HepG2 (cell line): Measurements from ENCODE around the gene PLIN5. TPM values are rescaled to one million over a fixed set of nuclear protein-coding genes. Genes with fewer than 3 reads are reported as not detected.

Experiments
- AGO2 ChIP-seq: fragments of 200-400 bp; formaldehyde crosslinking; optimal IDR thresholded peaks from 2 replicates; pipeline ENCODE3; 2017; ENCODE audit warnings: mild to moderate bottlenecking, low read depth, low read length, moderate library complexity
- CBX1 ChIP-seq: IDR thresholded peaks from one replicate; pipeline ENCODE4 v1.6.1; 2016; ENCODE audit warnings: antibody characterized with exemption, low read depth
- CBX5 ChIP-seq: sonication (generic); formaldehyde crosslinking; IDR thresholded peaks from 2 replicates; pipeline ENCODE4 v1.4.0; 2020; ENCODE audit warnings: missing genetic modification reagents, borderline replicate concordance
- KAT2B ChIP-seq: fragments of 150-350 bp; IDR thresholded peaks from 2 replicates; pipeline ENCODE4 v1.6.1; 2014; ENCODE audit warnings: low read depth, low read length, borderline replicate concordance
- KAT8 ChIP-seq: IDR thresholded peaks from 2 replicates; pipeline ENCODE4 v1.6.1; 2016; ENCODE audit warnings: missing genetic modification reagents, missing compliant biosample characterization
- NCOA1 ChIP-seq: sonication (generic); formaldehyde crosslinking; IDR thresholded peaks from 2 replicates; pipeline ENCODE4 v1.9.0; 2021; ENCODE audit warnings: missing genetic modification reagents
- NR3C1 ChIP-seq: sonication (generic); formaldehyde crosslinking; IDR thresholded peaks from 2 replicates; pipeline ENCODE4 v1.4.0; 2020; ENCODE audit warnings: missing genetic modification reagents
- NRL ChIP-seq: sonication (generic); formaldehyde crosslinking; IDR thresholded peaks from 2 replicates; pipeline ENCODE4 v1.5.0; 2020; ENCODE audit warnings: missing genetic modification reagents, mild to moderate bottlenecking, moderate library complexity, borderline replicate concordance
- YEATS4 ChIP-seq: sonication (generic); formaldehyde crosslinking; IDR thresholded peaks from 2 replicates; pipeline ENCODE4 v1.4.0; 2020; ENCODE audit warnings: missing genetic modification reagents, borderline replicate concordance
- ZKSCAN8 ChIP-seq: IDR thresholded peaks from 2 replicates; pipeline ENCODE4 v1.6.1; 2016; ENCODE audit warnings: borderline replicate concordance, missing genetic modification reagents, missing compliant biosample characterization
- ZNF292 ChIP-seq: sonication (generic); formaldehyde crosslinking; IDR thresholded peaks from 2 replicates; pipeline ENCODE4 v1.8.1; 2022; ENCODE audit warnings: mild to moderate bottlenecking, low read depth, missing genetic modification reagents, borderline replicate concordance
- ZNF317 ChIP-seq: sonication (generic); formaldehyde crosslinking; IDR thresholded peaks from 2 replicates; pipeline ENCODE4 v1.5.0; 2020; ENCODE audit warnings: mild to moderate bottlenecking, missing genetic modification reagents
- ZNF749 ChIP-seq: sonication (generic); formaldehyde crosslinking; IDR thresholded peaks from 2 replicates; pipeline ENCODE4 v1.8.0; 2022; ENCODE audit warnings: mild to moderate bottlenecking, missing genetic modification reagents, moderate library complexity, borderline replicate concordance
- polyA plus RNA-seq, 8 experiments: library from polyadenylated mRNA; depleted of rRNA in 3 of 8; stranded (reverse) in 7 of 8; unstranded in 1 of 8; fragments of >200 nt; fragmentation: Illumina TruSeq in 4 of 8; extraction: Trizol in 4 of 8; gene quantifications; 2 replicates each; pipeline versions ENCODE4 v1.2.1 to v1.2.3, GENCODE V29; 2011 to 2016; ENCODE audit warnings: low read depth in 4 of 8, missing spikeins in 1 of 8, mixed read lengths in 1 of 8; ENCODE audit not compliant: insufficient read depth in 1 of 8
- total RNA-seq, 5 experiments: library from RNA; depleted of rRNA; stranded (reverse); fragments of >200 nt; fragmentation: Illumina TruSeq; extraction: Trizol; gene quantifications; 2 replicates each; pipeline ENCODE4 v1.2.3, GENCODE V29; 2016; ENCODE audit warnings: low read depth in 1 of 5
- TF ChIP-seq, protein P1 (sequence below): IDR thresholded peaks from 2 replicates; pipeline ENCODE4 v1.6.1; 2012; ENCODE audit warnings: inconsistent platforms
- TF ChIP-seq, protein P2 (sequence below): IDR thresholded peaks from 2 replicates; pipeline ENCODE4 v1.4.0; 2020; ENCODE audit warnings: mild to moderate bottlenecking, missing genetic modification reagents
- TF ChIP-seq, protein P3 (sequence below): sonication (generic); formaldehyde crosslinking; IDR thresholded peaks from 2 replicates; pipeline ENCODE4 v1.5.0; 2020; ENCODE audit warnings: mild to moderate bottlenecking, missing genetic modification reagents, borderline replicate concordance
- TF ChIP-seq, protein P4 (sequence below): sonication (generic); formaldehyde crosslinking; IDR thresholded peaks from 2 replicates; pipeline ENCODE4 v1.5.0; 2020; ENCODE audit warnings: missing genetic modification reagents
- TF ChIP-seq, protein P5 (sequence below): sonication (generic); formaldehyde crosslinking; IDR thresholded peaks from 2 replicates; pipeline ENCODE4 v1.5.0; 2020; ENCODE audit warnings: missing genetic modification reagents, mild to moderate bottlenecking, borderline replicate concordance

The PLIN5 gene
- total and polyA plus RNA-seq, 2 of the 13 experiments (the other 11 are each of a cell fraction or from before 2014, with no cell fraction given), result 1.8 to 4.8 TPM

DNA sequence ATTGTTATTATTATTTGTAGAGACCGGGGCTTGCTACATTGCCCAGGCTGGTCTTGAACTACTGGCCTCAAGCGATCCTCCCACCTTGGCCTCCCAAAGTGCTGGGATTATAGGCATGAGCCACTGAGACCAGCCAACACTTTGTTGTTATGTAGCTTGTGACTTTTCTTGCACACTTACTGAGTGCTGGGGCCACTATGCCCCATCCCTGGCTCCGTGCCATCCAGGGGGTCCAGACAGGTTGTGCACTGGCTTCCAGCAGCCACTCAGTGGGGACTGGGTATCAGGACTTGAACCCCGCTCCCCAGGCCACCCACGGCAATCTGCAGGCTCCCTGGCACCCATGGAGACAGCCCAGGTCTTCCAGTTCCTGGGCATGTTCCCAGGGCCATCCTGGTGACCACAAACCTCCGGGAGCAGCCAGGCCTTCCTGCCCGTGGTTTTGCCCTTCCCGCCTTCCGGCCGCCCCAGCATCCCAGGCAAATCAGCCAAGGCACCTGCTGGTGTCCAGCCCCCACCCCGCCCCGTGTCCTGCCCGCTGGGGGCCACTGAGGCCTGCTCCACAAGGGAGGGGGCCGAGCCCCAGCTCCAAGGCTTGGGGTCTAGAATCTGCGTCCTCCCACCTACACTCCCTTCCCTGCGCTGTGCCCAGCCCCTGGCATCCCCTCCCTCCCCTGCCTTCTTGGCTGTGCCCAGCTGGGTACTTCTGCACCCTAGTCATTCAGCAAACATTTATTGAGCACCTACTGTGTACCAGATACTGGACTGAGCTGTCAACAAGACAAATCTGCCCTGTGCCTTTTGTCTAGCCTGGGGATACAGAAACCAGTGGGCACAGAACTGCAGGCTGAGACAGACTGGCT, 48.2 kb upstream of the PLIN5 start (continued):
- TF ChIP-seq, protein P1, sequence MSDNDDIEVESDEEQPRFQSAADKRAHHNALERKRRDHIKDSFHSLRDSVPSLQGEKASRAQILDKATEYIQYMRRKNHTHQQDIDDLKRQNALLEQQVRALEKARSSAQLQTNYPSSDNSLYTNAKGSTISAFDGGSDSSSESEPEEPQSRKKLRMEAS, result peak; percentile 81
- TF ChIP-seq NR3C1 (no peak), ZNF749 (CRISPR knock-in tag) (no peak), ZKSCAN8 (CRISPR knock-in tag) (peak; percentile 100), NRL (CRISPR knock-in tag) (no peak), YEATS4 (no peak), CBX5 (CRISPR knock-in tag) (0 out of 2 replicates have a peak, but pooled peaks have one; percentile 17), AGO2 (peak; percentile 50), ZNF292 (CRISPR knock-in tag) (peak; percentile 58), KAT8 (peak; percentile 60), NCOA1 (CRISPR knock-in tag) (no peak), CBX1 (peak; percentile 46), KAT2B (no peak), ZNF317 (CRISPR knock-in tag) (no peak)
- TF ChIP-seq, protein P2, sequence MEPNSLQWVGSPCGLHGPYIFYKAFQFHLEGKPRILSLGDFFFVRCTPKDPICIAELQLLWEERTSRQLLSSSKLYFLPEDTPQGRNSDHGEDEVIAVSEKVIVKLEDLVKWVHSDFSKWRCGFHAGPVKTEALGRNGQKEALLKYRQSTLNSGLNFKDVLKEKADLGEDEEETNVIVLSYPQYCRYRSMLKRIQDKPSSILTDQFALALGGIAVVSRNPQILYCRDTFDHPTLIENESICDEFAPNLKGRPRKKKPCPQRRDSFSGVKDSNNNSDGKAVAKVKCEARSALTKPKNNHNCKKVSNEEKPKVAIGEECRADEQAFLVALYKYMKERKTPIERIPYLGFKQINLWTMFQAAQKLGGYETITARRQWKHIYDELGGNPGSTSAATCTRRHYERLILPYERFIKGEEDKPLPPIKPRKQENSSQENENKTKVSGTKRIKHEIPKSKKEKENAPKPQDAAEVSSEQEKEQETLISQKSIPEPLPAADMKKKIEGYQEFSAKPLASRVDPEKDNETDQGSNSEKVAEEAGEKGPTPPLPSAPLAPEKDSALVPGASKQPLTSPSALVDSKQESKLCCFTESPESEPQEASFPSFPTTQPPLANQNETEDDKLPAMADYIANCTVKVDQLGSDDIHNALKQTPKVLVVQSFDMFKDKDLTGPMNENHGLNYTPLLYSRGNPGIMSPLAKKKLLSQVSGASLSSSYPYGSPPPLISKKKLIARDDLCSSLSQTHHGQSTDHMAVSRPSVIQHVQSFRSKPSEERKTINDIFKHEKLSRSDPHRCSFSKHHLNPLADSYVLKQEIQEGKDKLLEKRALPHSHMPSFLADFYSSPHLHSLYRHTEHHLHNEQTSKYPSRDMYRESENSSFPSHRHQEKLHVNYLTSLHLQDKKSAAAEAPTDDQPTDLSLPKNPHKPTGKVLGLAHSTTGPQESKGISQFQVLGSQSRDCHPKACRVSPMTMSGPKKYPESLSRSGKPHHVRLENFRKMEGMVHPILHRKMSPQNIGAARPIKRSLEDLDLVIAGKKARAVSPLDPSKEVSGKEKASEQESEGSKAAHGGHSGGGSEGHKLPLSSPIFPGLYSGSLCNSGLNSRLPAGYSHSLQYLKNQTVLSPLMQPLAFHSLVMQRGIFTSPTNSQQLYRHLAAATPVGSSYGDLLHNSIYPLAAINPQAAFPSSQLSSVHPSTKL (CRISPR knock-in tag), result peak; percentile 28; the same call in 1 of the 2 replicates
- TF ChIP-seq, protein P3, sequence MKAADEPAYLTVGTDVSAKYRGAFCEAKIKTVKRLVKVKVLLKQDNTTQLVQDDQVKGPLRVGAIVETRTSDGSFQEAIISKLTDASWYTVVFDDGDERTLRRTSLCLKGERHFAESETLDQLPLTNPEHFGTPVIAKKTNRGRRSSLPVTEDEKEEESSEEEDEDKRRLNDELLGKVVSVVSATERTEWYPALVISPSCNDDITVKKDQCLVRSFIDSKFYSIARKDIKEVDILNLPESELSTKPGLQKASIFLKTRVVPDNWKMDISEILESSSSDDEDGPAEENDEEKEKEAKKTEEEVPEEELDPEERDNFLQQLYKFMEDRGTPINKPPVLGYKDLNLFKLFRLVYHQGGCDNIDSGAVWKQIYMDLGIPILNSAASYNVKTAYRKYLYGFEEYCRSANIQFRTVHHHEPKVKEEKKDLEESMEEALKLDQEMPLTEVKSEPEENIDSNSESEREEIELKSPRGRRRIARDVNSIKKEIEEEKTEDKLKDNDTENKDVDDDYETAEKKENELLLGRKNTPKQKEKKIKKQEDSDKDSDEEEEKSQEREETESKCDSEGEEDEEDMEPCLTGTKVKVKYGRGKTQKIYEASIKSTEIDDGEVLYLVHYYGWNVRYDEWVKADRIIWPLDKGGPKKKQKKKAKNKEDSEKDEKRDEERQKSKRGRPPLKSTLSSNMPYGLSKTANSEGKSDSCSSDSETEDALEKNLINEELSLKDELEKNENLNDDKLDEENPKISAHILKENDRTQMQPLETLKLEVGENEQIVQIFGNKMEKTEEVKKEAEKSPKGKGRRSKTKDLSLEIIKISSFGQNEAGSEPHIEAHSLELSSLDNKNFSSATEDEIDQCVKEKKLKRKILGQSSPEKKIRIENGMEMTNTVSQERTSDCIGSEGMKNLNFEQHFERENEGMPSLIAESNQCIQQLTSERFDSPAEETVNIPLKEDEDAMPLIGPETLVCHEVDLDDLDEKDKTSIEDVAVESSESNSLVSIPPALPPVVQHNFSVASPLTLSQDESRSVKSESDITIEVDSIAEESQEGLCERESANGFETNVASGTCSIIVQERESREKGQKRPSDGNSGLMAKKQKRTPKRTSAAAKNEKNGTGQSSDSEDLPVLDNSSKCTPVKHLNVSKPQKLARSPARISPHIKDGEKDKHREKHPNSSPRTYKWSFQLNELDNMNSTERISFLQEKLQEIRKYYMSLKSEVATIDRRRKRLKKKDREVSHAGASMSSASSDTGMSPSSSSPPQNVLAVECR, result no peak
- TF ChIP-seq, protein P4, sequence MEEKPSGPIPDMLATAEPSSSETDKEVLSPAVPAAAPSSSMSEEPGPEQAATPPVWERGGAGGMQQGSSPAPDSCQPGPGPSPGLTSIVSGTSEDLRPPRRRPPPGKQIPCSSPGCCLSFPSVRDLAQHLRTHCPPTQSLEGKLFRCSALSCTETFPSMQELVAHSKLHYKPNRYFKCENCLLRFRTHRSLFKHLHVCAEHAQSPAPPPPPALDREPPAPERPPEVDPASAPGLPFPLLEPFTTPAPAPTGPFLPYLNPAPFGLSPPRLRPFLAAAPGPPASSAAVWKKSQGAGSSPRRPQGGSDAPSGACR, result no peak
- TF ChIP-seq, protein P5, sequence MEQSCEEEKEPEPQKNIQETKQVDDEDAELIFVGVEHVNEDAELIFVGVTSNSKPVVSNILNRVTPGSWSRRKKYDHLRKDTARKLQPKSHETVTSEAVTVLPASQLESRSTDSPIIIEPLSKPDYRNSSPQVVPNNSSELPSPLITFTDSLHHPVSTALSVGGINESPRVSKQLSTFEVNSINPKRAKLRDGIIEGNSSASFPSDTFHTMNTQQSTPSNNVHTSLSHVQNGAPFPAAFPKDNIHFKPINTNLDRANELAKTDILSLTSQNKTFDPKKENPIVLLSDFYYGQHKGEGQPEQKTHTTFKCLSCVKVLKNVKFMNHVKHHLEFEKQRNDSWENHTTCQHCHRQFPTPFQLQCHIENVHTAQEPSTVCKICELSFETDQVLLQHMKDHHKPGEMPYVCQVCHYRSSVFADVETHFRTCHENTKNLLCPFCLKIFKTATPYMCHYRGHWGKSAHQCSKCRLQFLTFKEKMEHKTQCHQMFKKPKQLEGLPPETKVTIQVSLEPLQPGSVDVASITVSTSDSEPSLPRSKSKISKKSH (CRISPR knock-in tag), result no peak
